ENCODE results near the gene FBP2.

The FBP2 gene

GRCh38 chr9:94593459-94594345 lies at the start of gene FBP2:
FBP2 (minus strand) TSS chr9:94593824; CDS start chr9:94593726, 98 bp downstream.
- DNase-seq, result no peak

GRCh38 chr9:94643176-94643575 lies 49.6 kb upstream of the FBP2 start:
- DNase-seq, result no peak

GRCh38 chr9:94642501-94642900 lies 48.9 kb upstream of the FBP2 start:
- no peak for DNase-seq

- DNase-seq, result peak; percentile 21
These were observed 46.4 kb upstream of the FBP2 start for GRCh38 chr9:94639999-94640376.

GRCh38 chr9:94639061-94639998 lies 45.7 kb upstream of the FBP2 start, which contains the start of gene FBP1:
FBP1 (minus strand) TSS chr9:94639518; CDS start chr9:94639310, 208 bp downstream.
- peak; percentile 67 for DNase-seq

GRCh38 chr9:94638335-94639060 lies 44.9 kb upstream of the FBP2 start:
- DNase-seq, result no peak

GRCh38 chr9:94632737-94633136 lies 39.1 kb upstream of the FBP2 start:
- no peak for DNase-seq

GRCh38 chr9:94631599-94631998 lies 38.0 kb upstream of the FBP2 start:
- no peak for DNase-seq

GRCh38 chr9:94630833-94631232 lies 37.2 kb upstream of the FBP2 start:
- DNase-seq, result no peak

GRCh38 chr9:94630281-94630680 lies 36.7 kb upstream of the FBP2 start:
- DNase-seq, result no peak

GRCh38 chr9:94627287-94627686 lies 33.7 kb upstream of the FBP2 start:
- no peak for DNase-seq

- no peak for DNase-seq
These were observed 32.2 kb upstream of the FBP2 start for GRCh38 chr9:94625835-94626234.

- DNase-seq, result no peak
These were observed 31.0 kb upstream of the FBP2 start for GRCh38 chr9:94624629-94625028.

- DNase-seq, result no peak
These were observed 29.6 kb upstream of the FBP2 start for GRCh38 chr9:94623253-94623652.

GRCh38 chr9:94622087-94622800 lies 28.6 kb upstream of the FBP2 start:
- DNase-seq, result no peak

- no peak for DNase-seq
These were observed 25.4 kb upstream of the FBP2 start for GRCh38 chr9:94619026-94619425.

- no peak for DNase-seq
These were observed 19.4 kb upstream of the FBP2 start for GRCh38 chr9:94613003-94613402.

- no peak for DNase-seq
These were observed 18.4 kb upstream of the FBP2 start for GRCh38 chr9:94612071-94612470.

GRCh38 chr9:94611638-94612068 lies 18.0 kb upstream of the FBP2 start:
- DNase-seq, result no peak

GRCh38 chr9:94610181-94610606 lies 16.6 kb upstream of the FBP2 start:
- DNase-seq, result no peak

GRCh38 chr9:94607423-94607691 lies 13.7 kb upstream of the FBP2 start:
- DNase-seq, result no peak

- no peak for DNase-seq
These were observed 13.2 kb upstream of the FBP2 start for GRCh38 chr9:94606646-94607422.

Measured in NCI-H510A (cell line).